HG03432 (cell line): ENCODE data around the gene PBX4.
"Not testable (repeated sequence)": the region's sequence is repeated elsewhere in the genome, so short reads cannot be mapped to it uniquely, and the experiment has no call there.

Source experiments
- ATAC-seq: cut with Tn5 transposase; IDR thresholded peaks from one replicate; pipeline ENCODE4 v1.9.1; 2021; ENCODE audit warnings: mild to moderate bottlenecking, moderate library complexity; ENCODE audit not compliant: unreplicated experiment

The PBX4 gene

DNA sequence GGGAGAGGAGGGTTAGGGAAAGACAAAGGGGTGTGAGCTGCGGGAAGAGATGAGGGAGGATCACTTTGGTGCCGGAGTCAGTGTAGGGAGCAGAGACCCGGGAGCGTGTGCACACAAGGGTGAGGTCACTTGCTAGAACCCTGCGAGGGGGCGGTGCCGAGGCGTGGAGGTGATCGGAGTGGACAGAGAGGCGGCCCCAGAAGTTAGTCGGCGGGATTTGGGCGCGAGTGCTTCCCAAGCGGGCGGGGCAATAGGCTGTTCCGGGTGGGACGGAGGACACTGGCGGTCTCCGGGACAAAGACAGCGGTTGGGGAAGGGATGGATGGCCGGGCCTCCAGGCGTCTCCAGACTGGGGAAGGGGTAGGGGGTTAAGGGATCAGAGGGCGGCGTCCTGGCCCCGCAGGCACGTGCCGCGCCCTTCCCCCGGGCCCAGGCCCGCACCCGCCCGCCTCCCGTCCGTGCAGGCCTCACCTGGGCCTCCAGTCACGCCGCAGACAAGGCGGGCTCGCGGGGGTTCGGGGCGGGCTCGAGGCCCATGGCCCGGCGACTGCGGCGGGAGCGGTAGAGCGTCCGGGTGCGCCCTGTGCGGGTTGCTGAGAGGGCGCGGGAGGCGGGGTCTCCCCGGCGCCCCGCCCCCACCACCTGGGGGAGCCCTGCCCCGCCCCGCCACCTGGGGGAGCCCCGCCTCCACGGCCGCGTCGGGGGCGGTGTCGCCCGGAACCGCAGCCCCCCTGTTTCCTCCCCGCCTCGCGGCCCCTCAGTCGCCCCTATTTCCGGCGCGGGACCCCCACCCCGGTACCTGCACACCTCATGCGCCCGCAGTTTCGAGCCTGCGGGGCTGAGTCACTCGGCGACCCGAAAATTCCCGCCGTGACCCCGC, 9.4 kb upstream of the PBX4 start, which contains the start of gene LPAR2:
TSS of gene LPAR2 (minus strand) at position 600 of the 880 bp plus-strand sequence. CDS start 945 bp downstream, outside the sequence.
- peak; percentile 72 for ATAC-seq

DNA sequence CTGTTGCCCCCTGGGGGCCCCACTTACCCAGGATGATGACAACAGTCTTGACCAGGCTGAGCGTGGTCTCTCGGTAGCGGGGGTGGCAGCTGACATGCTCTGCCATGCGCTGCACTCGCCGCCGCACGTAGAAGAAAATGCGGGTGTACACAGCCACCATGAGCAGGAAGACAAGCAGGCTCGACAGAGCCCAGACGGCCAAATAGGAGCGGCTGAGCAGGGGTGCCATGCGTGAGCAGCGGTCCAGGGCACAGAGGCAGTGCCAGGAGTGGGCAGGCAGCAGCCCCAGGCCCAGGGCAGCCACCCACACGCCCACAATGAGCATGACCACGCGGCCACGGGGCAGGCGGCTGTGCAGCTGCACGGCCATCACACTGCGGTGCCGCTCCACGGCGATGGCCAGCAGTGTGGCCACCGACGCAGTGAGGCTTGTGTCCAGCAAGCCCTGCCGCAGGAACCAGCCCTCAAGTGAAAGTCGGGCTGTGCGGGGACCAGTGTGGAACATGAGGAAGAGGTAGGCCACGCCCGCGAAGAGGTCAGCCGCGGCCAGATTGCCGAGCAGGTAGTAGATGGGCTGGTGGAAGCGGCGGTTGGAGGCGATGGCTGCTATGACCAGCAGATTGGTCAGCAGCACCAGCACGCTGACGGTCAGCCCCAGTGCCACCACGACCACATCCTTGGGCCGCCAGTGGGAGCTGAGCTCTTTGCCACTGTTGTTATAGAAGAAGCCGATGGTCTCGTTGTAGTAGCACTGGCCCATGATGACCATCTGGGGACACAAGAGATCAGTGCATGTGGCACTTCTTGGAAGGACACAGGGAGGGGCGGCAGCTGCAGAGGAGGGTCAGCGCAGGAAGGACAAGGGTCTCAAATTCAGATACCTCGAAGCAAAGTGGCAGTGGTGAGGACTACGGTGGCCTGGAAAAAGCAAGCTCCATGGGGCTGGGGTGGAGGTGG, 8.3 kb upstream of the PBX4 start:
- no peak for ATAC-seq

GRCh38 chr19:19624032-19624570, 5.6 kb upstream of the PBX4 start:
- ATAC-seq = no peak

- ATAC-seq = no peak
These were observed 4.9 kb upstream of the PBX4 start for GRCh38 chr19:19623383-19623782.

DNA sequence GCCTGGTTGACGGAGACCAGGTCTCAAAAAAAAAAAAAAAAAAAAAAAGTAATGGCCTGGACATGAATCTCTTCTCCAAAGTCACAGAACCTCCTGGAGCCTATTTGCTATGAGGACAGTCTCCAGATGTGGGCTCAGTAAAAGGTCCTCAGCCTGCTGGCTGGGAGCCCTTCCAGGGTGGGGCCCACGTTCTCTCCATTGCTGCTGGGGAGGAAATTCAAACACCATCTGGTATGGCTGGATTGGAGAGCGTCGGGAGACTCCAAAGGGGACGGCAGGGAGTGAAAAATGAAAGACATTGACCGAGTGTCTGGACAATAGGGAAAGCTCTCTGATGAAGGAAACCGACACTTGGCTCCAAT, 1.3 kb upstream of the PBX4 start:
- no peak for ATAC-seq

- no peak for ATAC-seq
These were observed 828 bp upstream of the PBX4 start for GRCh38 chr19:19619181-19619848.

DNA sequence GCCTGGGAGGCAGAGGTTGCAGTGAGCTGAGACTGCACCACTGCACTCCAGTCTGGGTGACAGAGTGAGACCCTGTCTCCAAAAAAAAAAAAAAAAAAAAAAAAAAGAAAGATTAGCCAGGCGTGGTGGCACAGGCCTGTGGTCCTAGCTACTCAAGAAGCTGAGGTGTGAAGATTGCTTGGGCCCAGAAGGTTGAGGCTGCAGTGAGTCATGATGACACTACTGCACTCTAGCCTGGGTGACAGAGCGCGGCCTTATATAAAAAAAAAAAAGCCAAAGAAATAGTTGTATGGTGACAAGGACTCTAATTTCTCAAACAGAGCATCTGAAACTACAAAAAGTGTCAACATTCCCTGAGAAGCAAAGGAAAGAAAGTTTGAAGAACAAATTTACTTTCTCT, 3.4 kb downstream of the PBX4 start:
- ATAC-seq = no peak

DNA sequence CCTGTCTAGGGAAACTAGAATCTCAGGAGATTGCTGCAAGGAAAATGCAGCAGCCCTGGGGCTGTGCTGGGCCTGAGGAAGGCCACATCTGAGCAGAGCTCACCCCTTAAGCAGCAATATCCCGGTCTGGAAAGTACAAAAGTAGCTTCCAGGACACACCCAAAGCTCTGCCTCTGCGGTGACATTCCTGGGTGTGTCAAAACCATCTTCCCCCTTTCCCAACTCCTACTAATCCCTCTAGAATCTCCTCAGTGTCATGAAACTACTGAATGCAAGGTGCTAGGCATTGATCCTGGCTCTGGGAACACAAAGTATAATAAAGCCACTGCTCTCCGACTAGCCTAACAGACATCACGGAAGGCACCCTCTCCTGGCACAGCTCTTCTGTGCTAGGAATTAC, 5.0 kb downstream of the PBX4 start:
- ATAC-seq = no peak

DNA sequence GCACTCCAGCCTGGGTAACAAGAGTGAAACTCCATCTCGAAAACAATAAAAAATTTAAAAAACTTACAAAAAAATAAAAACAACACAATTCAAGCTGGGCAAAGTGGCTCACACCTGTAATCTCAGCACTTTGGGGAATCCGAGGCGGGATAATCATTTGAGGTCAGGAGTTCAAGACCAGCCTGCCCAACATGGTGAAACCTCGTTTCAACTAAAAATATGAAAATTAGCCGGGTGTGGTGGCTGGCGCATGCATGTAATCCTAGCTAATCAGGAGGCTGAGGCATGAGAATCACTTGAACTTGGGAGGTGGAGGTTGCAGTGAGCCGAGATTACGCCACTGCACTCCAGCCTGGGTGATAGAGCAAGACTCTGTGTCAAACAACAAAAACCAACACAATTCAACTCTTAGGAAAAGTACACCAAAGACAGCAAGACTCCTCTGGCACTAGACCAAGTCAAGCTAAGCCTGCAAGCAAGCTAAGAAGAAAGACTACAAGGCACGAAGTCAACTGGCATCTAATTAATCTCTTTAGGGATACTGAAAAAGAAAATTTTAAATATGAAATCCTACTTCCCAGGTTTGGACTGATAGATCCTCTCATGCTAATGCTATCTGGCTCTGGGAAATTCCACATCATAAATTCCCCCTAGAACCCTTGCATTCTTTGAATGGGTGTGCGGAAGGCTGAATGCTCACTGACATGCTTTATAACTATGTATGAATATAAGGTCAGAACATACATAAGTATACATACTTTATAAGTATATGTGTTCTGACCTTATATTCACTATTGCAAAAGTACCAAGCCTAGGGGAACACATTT, 7.9 kb downstream of the PBX4 start:
- no peak for ATAC-seq

- not testable (repeated sequence) for ATAC-seq
These were observed 11.8 kb downstream of the PBX4 start for GRCh38 chr19:19606686-19607085.

GRCh38 chr19:19606021-19606420, 12.5 kb downstream of the PBX4 start:
- ATAC-seq = no peak

DNA sequence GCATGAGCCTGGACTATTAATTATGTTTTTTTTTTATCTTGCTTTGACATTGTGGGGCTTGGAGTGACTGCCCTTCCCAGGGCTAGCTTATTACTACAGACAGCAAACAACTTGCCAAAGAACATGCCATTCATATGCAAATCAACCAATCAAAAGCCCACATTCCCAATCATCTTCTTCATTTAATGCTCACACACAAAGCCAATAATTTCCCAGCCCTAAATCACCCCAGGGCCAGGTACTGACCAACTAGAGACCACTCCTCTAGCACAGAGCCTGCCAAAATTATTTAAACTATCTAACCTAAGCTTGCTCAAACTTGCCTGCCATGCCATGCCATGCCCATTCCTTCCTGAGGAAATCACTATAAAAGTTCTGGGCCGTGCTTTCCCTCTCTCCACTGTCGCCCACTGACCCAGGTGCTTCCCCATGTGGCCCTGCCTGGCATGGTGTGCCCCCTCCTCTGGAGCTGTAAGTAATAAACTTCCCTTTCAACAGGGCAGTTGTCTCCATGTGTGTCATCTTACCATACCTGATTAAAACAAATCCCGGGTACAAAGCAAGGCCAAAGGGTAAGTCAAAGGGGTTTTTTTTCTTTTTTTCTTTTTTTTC, 15.7 kb downstream of the PBX4 start:
- no peak for ATAC-seq

DNA sequence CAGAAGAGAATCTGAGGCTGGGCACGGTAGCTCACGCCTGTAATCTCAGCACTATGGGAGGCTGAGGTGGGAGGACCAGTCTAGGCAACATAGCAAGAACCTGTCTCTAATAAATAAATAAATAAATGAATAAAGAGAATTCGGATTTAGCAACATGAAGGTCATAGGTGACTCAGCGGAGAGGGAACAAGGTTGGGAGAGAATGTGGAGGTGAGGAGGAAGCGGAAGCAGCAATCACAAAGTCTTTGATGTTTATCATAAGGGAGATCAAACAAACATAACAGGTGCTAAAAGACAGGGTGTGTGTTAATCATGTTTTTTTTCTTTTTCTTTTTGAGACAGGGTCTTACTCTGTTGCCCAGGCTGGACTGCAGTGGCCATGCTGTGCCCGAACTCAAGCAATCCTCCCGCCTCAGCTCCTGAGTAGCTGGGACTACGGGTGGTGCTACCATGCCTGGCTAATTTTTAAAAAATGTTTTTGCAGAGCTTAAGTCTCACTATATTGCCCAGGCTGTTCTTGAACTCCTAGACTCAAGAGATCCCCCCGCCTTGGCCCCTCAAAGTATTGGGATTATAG, 16.3 kb downstream of the PBX4 start:
- no peak for ATAC-seq

GRCh38 chr19:19600793-19601330, 17.6 kb downstream of the PBX4 start:
- ATAC-seq = no peak

DNA sequence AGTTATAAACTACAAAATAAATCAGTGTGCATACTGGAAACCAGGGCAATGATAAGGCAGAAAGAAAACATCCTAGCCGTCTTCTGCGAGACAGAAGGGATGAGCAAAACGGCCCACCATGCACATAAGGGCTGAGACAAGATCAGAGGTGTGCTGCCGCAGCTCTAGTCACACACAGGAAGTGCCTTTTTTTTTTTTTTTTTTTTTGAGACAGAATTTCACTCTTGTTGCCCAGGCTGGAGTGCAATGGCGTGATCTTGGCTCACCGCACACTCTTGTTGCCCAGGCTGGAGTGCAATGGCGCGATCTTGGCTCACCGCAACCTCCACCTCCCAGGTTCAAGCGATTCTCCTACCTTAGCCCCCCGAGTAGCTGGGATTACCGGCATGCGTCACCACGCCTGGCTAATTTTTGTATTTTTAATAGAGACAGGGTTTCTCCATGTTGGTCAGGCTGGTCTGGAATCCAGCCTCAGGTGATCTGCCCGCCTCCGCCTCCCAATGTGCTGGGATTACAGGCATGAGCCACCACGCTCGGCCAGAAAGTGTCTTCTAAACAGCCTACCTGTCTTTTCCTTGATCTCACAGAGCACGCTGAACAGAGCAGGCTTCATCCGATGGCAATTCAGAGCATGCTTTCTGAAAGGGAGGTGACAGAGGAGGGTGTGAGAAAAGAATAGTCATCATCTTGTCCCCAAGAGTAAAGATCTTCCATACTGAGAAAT, 19.6 kb downstream of the PBX4 start:
- not testable (repeated sequence) for ATAC-seq

DNA sequence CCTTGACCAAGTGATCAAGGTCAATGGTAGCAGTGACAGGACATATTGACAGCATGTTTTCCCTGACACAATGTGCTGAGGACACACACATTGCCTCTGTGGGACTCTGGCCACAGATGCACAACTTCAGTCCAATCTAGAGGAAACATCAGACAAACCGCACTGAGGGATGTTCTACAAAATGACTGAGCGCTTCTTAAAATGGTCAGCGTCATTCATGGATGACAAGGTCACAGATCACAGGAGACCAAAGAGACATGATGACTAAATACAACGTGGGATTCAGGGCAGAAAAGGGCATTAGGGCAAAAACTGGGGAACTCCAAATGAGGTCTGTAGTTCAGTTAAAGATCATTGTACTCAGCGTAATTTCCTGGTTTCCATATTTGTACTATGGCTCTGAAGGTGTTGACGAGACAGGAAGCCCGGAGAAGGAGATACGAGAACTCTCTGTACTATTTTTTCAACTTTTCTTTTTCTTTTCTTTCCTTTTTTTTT, 20.6 kb downstream of the PBX4 start:
- peak; percentile 74 for ATAC-seq

- ATAC-seq = no peak
These were observed 23.3 kb downstream of the PBX4 start for GRCh38 chr19:19595171-19595701.

- ATAC-seq = no peak
These were observed 24.1 kb downstream of the PBX4 start for GRCh38 chr19:19594381-19594780.
